Measurements from ENCODE around the gene ZNF592. TPM values are rescaled to one million over a fixed set of nuclear protein-coding genes. Genes with fewer than 3 reads are reported as not detected.

Gene ZNF592
- total RNA-seq: 10 to 100 TPM; 36.6 to 39.0 (median 37.6) TPM
- polyA plus RNA-seq: 10 to 100 TPM in 1 of 2 donors, 1 to 10 TPM in 1; 4.9 to 14.0 TPM
- 83.3 reads per million, percentile 81 among the genes with 10 or more reads in this experiment for total RNA-seq

GRCh38 chr15:84748274-84749110, at the start of gene ZNF592:
ZNF592 (plus strand) TSS chr15:84748592; CDS start chr15:84782676, 34,084 bp downstream.
- Mint-ChIP-seq H3K4me1 (peaks cover 53 to 78% (median 71%) of the 10 kb centered on the region in 7 donors), H3K9me3 (no peaks in the 10 kb centered on the region), H3K27ac (peak within 1 kb of the TSS; percentile 94 to 100 (median 99)), H3K36me3 (peaks cover 5 to 35% (median 11%) of the 10 kb centered on the region in 5 donors), H3K27me3 (no peaks in the 10 kb centered on the region), H3K4me3 (peak within 1 kb of the TSS; percentile 94 to 99 (median 99))
- ChIA-PET CTCF (interaction anchor here (0.7 to 1.5 kb wide), 6 partner anchors 13 to 94 kb away, joined by 3 to 10 read pairs (median 4); partner anchors contain the start of gene WDR73), POLR2A (interaction anchor here (0.7 to 9.7 kb wide), 23 partner anchors 11 to 232 kb away, joined by 3 to 357 read pairs (median 6); partner anchors contain the start of genes SEC11A and WDR73)
- Histone ChIP-seq H3K4me1 (ENCODE audit: control insufficient read depth in 2 of 2, insufficient read depth in 2 of 2, low read length in 2 of 2) (peaks cover 29 to 37% of the 10 kb centered on the region in 2 donors), H3K27me3 (ENCODE audit: control insufficient read depth in 2 of 2, insufficient read depth in 2 of 2, low read length in 2 of 2) (no peaks in the 10 kb centered on the region), H3K27ac (ENCODE audit: low read depth, low read length) (peak within 1 kb of the TSS; percentile 89), H3K36me3 (ENCODE audit: control insufficient read depth in 2 of 3, insufficient read depth in 3 of 3, low read length in 3 of 3) (peaks cover 0 to 5% (median 0%) of the 10 kb centered on the region in 3 experiments), H3K9me3 (ENCODE audit: control insufficient read depth in 2 of 3, low read length in 3 of 3) (no peaks in the 10 kb centered on the region), H3K4me3 (ENCODE audit: low read length) (peak within 1 kb of the TSS; percentile 96)
- peak; percentile 86 for ATAC-seq
- peak; percentile 69 to 85 (median 79) for DNase-seq
- intact Hi-C loops (cut with micrococcal nuclease): loop anchor here (1.0 to 10.0 kb wide), 13 partner anchors 12 to 232 kb away; partner anchors contain the start of genes PDE8A (in 2 of the 2), SEC11A (in 2 of the 2), WDR73 (in 2 of the 2) and NMB (in 1 of the 2)

GRCh38 chr15:84699538-84700191, 48.7 kb upstream of the ZNF592 start:
- POLR2A ChIA-PET: interaction anchor here (0.7 to 2.6 kb wide), 4 partner anchors 16 to 50 kb away, joined by 3 to 10 read pairs (median 4); partner anchors contain the start of genes SEC11A and WDR73
- CTCF ChIA-PET: interaction anchor here (1.2 kb wide), 1 partner anchor 53 kb away, joined by 4 read pairs; no protein-coding TSS in a partner anchor

GRCh38 chr15:84702961-84703482, 45.4 kb upstream of the ZNF592 start:
- DNase-seq (no peak), ATAC-seq (peak; percentile 40)
- Histone ChIP-seq H3K4me1 (ENCODE audit: control insufficient read depth in 2 of 2, insufficient read depth in 2 of 2, low read length in 2 of 2) (peaks cover 0 to 24% of the 10 kb centered on the region in 2 donors), H3K27ac (ENCODE audit: low read depth, low read length) (no peak overlapping the region), H3K9me3 (ENCODE audit: control insufficient read depth in 2 of 3, low read length in 3 of 3) (no peaks in the 10 kb centered on the region), H3K4me3 (ENCODE audit: low read length) (no peak overlapping the region), H3K27me3 (ENCODE audit: control insufficient read depth in 2 of 2, insufficient read depth in 2 of 2, low read length in 2 of 2) (no peaks in the 10 kb centered on the region), H3K36me3 (ENCODE audit: control insufficient read depth in 2 of 3, insufficient read depth in 3 of 3, low read length in 3 of 3) (no peaks in the 10 kb centered on the region)
- intact Hi-C loops (cut with micrococcal nuclease): no loop called here
- H3K36me3 Mint-ChIP-seq: peaks cover 0 to 24% (median 4%) of the 10 kb centered on the region in 5 donors
- no peaks in the 10 kb centered on the region for H3K27me3 Mint-ChIP-seq
- H3K9me3 Mint-ChIP-seq: no peaks in the 10 kb centered on the region
- POLR2A ChIA-PET: interaction anchor here (0.6 to 1.4 kb wide), 4 partner anchors 11 to 46 kb away, joined by 3 read pairs; no protein-coding TSS in a partner anchor
- H3K4me1 Mint-ChIP-seq: peaks cover 45 to 82% (median 75%) of the 10 kb centered on the region in 7 donors
- CTCF ChIA-PET: interaction anchor here (0.5 to 0.6 kb wide), 2 partner anchors 14 to 48 kb away, joined by 4 read pairs; no protein-coding TSS in a partner anchor
- peak overlapping the region in 3 of 10 donors; percentile 6 to 24 (median 7) for H3K4me3 Mint-ChIP-seq
- peak overlapping the region in 6 of 9 donors; percentile 9 to 86 (median 39) for H3K27ac Mint-ChIP-seq

More at GRCh38 chr15:84699538-84700191, 48.7 kb upstream of the ZNF592 start:
- H3K27ac Mint-ChIP-seq: peak overlapping the region; percentile 13 to 67 (median 21)
- peaks cover 0 to 19% (median 4%) of the 10 kb centered on the region in 5 donors for H3K36me3 Mint-ChIP-seq
- H3K4me1 Mint-ChIP-seq: peaks cover 35 to 78% (median 71%) of the 10 kb centered on the region in 7 donors
- no peaks in the 10 kb centered on the region for H3K27me3 Mint-ChIP-seq
- DNase-seq (no peak), ATAC-seq (no peak)
- H3K27ac ChIP-seq (ENCODE audit: low read depth, low read length): no peak overlapping the region
- no peak overlapping the region for H3K4me3 ChIP-seq (ENCODE audit: low read length)
- peak overlapping the region in 8 of 10 donors; percentile 5 to 52 (median 36) for H3K4me3 Mint-ChIP-seq
- intact Hi-C loops (cut with micrococcal nuclease): loop anchor here in 1 of 2 donors (10.0 kb wide), 1 partner anchor 45 kb away; the partner anchor contains the start of gene ZNF592
- H3K4me1 ChIP-seq (ENCODE audit: control insufficient read depth in 2 of 2, insufficient read depth in 2 of 2, low read length in 2 of 2): peaks cover 8 to 30% of the 10 kb centered on the region in 2 donors
- H3K9me3 Mint-ChIP-seq: no peaks in the 10 kb centered on the region
- no peaks in the 10 kb centered on the region for H3K27me3 ChIP-seq (ENCODE audit: control insufficient read depth in 2 of 2, insufficient read depth in 2 of 2, low read length in 2 of 2)
- H3K36me3 ChIP-seq (ENCODE audit: control insufficient read depth in 2 of 3, insufficient read depth in 3 of 3, low read length in 3 of 3): no peaks in the 10 kb centered on the region
- no peaks in the 10 kb centered on the region for H3K9me3 ChIP-seq (ENCODE audit: control insufficient read depth in 2 of 3, low read length in 3 of 3)

- Histone ChIP-seq H3K4me3 (ENCODE audit: low read length) (no peak overlapping the region), H3K36me3 (ENCODE audit: control insufficient read depth in 2 of 3, insufficient read depth in 3 of 3, low read length in 3 of 3) (no peaks in the 10 kb centered on the region), H3K9me3 (ENCODE audit: control insufficient read depth in 2 of 3, low read length in 3 of 3) (no peaks in the 10 kb centered on the region), H3K27me3 (ENCODE audit: control insufficient read depth in 2 of 2, insufficient read depth in 2 of 2, low read length in 2 of 2) (no peaks in the 10 kb centered on the region), H3K4me1 (ENCODE audit: control insufficient read depth in 2 of 2, insufficient read depth in 2 of 2, low read length in 2 of 2) (peaks cover 0 to 17% of the 10 kb centered on the region in 2 donors), H3K27ac (ENCODE audit: low read depth, low read length) (no peak overlapping the region)
- Mint-ChIP-seq H3K4me1 (peaks cover 44 to 82% (median 75%) of the 10 kb centered on the region in 7 donors), H3K9me3 (no peaks in the 10 kb centered on the region), H3K27ac (peak overlapping the region in 6 of 9 donors; percentile 9 to 86 (median 36)), H3K4me3 (peak overlapping the region in 2 of 10 donors; percentile 6 to 7), H3K36me3 (peaks cover 0 to 30% (median 4%) of the 10 kb centered on the region in 5 donors), H3K27me3 (no peaks in the 10 kb centered on the region)
- ATAC-seq (no peak), DNase-seq (no peak)
- CTCF ChIA-PET: no interaction called here
- intact Hi-C loops (cut with micrococcal nuclease): no loop called here
- POLR2A ChIA-PET: interaction anchor here (1.0 kb wide), 1 partner anchor 10 kb away, joined by 3 read pairs; no protein-coding TSS in a partner anchor
Measured at GRCh38 chr15:84703808-84704207, 44.6 kb upstream of the ZNF592 start.

GRCh38 chr15:84714372-84714771, 34.0 kb upstream of the ZNF592 start:
- ChIA-PET CTCF (interaction anchor here (1.3 to 2.5 kb wide), 2 partner anchors 21 to 62 kb away, joined by 3 to 13 read pairs; no protein-coding TSS in a partner anchor), POLR2A (interaction anchor here (0.6 to 15.4 kb wide), 10 partner anchors 11 to 58 kb away, joined by 3 to 453 read pairs (median 40); partner anchors contain the start of genes NMB, WDR73 and ZNF592)
- ATAC-seq (no peak), DNase-seq (no peak)
- H3K27ac Mint-ChIP-seq: peak overlapping the region in 6 of 9 donors; percentile 1 to 97 (median 48)
- peak overlapping the region; percentile 49 to 100 (median 94) for H3K4me3 Mint-ChIP-seq
- Histone ChIP-seq H3K27ac (ENCODE audit: low read depth, low read length) (no peak overlapping the region), H3K27me3 (ENCODE audit: control insufficient read depth in 2 of 2, insufficient read depth in 2 of 2, low read length in 2 of 2) (no peaks in the 10 kb centered on the region), H3K36me3 (ENCODE audit: control insufficient read depth in 2 of 3, insufficient read depth in 3 of 3, low read length in 3 of 3) (peaks cover 0 to 17% (median 0%) of the 10 kb centered on the region in 3 experiments), H3K9me3 (ENCODE audit: control insufficient read depth in 2 of 3, low read length in 3 of 3) (no peaks in the 10 kb centered on the region), H3K4me1 (ENCODE audit: control insufficient read depth in 2 of 2, insufficient read depth in 2 of 2, low read length in 2 of 2) (peaks cover 14 to 20% of the 10 kb centered on the region in 2 donors), H3K4me3 (ENCODE audit: low read length) (peak overlapping the region; percentile 69)
- peaks cover 0 to 12% (median 4%) of the 10 kb centered on the region in 5 donors for H3K36me3 Mint-ChIP-seq
- intact Hi-C loops (cut with micrococcal nuclease): no loop called here
- peaks cover 38 to 61% (median 51%) of the 10 kb centered on the region in 7 donors for H3K4me1 Mint-ChIP-seq
- no peaks in the 10 kb centered on the region for H3K27me3 Mint-ChIP-seq
- peaks cover 0 to 2% (median 0%) of the 10 kb centered on the region in 11 donors for H3K9me3 Mint-ChIP-seq

Data from naive thymus-derived CD4-positive, alpha-beta T cell (primary cell).